HEK293T (cell line): ENCODE measurements around the gene IFNL4.

Experiments used
- CTCF ChIA-PET: fragments of 350-600 bp; formaldehyde crosslinking; extraction: SDS; loops from one replicate; lab custom pipeline; 2021; ENCODE audit warnings: antibody characterized with exemption, inconsistent platforms; lab: Yijun Ruan, JAX
- POLR2A ChIA-PET: fragments of 350-600 bp; formaldehyde crosslinking; extraction: SDS; loops from one replicate; lab custom pipeline; 2020; ENCODE audit warnings: antibody characterized with exemption, inconsistent platforms; lab: Yijun Ruan, JAX
- DNase-seq: peaks from one replicate; pipeline ENCODE4 v3.0.0; 2012; ENCODE audit warnings: mixed read lengths; ENCODE audit errors: extremely low spot score
- ARNT ChIP-seq: fragments of 450-650 bp; IDR thresholded peaks from 2 replicates; pipeline ENCODE4 v1.6.1; 2017; ENCODE audit warnings: mild to moderate bottlenecking
- BHLHE40 ChIP-seq: fragments of 450-650 bp; IDR thresholded peaks from 2 replicates; pipeline ENCODE4 v1.6.1; 2016; ENCODE audit warnings: mild to moderate bottlenecking, moderate library complexity, borderline replicate concordance
- CTBP1 ChIP-seq: fragments of 450-650 bp; IDR thresholded peaks from 2 replicates; pipeline ENCODE4 v1.6.1; 2016; ENCODE audit warnings: borderline replicate concordance
- ELF4 ChIP-seq: fragments of 450-650 bp; IDR thresholded peaks from 2 replicates; pipeline ENCODE4 v1.6.1; 2017; ENCODE audit warnings: antibody characterized with exemption
- FOXA1 ChIP-seq: fragments of 450-650 bp; IDR thresholded peaks from 2 replicates; pipeline ENCODE4 v1.6.1; 2016; ENCODE audit warnings: mild to moderate bottlenecking
- FOXK2 ChIP-seq: fragments of 450-650 bp; IDR thresholded peaks from 2 replicates; pipeline ENCODE4 v1.6.1; 2016; ENCODE audit warnings: mild to moderate bottlenecking
- FOXM1 ChIP-seq: fragments of 450-650 bp; IDR thresholded peaks from 2 replicates; pipeline ENCODE4 v1.6.1; 2017; ENCODE audit warnings: mild to moderate bottlenecking, borderline replicate concordance
- HDGF ChIP-seq: fragments of 450-650 bp; IDR thresholded peaks from 2 replicates; pipeline ENCODE4 v1.6.1; 2017; ENCODE audit warnings: antibody characterized with exemption, borderline replicate concordance
- L3MBTL2 ChIP-seq: fragments of 450-650 bp; conservative IDR thresholded peaks from 2 replicates; pipeline ENCODE4 v1.6.1; 2016; ENCODE audit warnings: mild to moderate bottlenecking
- LEF1 ChIP-seq: fragments of 450-650 bp; IDR thresholded peaks from 2 replicates; pipeline ENCODE4 v1.6.1; 2017; ENCODE audit warnings: mild to moderate bottlenecking, borderline replicate concordance
- NFRKB ChIP-seq: fragments of 450-650 bp; IDR thresholded peaks from 2 replicates; pipeline ENCODE4 v1.6.1; 2016; ENCODE audit warnings: mild to moderate bottlenecking, moderate library complexity
- SP1 ChIP-seq: fragments of 450-650 bp; IDR thresholded peaks from 2 replicates; pipeline ENCODE4 v1.6.1; 2017
- SUZ12 ChIP-seq: fragments of 450-650 bp; IDR thresholded peaks from 2 replicates; pipeline ENCODE4 v1.6.1; 2016; ENCODE audit warnings: mild to moderate bottlenecking
- TARDBP ChIP-seq: fragments of 450-650 bp; IDR thresholded peaks from 2 replicates; pipeline ENCODE4 v1.6.1; 2016
- ZNF384 ChIP-seq: fragments of 450-650 bp; IDR thresholded peaks from 2 replicates; pipeline ENCODE4 v1.6.1; 2016
- TF ChIP-seq, protein P1 (sequence below): fragments of 450-650 bp; IDR thresholded peaks from 2 replicates; pipeline ENCODE4 v1.6.1; 2016

Gene IFNL4

DNA sequence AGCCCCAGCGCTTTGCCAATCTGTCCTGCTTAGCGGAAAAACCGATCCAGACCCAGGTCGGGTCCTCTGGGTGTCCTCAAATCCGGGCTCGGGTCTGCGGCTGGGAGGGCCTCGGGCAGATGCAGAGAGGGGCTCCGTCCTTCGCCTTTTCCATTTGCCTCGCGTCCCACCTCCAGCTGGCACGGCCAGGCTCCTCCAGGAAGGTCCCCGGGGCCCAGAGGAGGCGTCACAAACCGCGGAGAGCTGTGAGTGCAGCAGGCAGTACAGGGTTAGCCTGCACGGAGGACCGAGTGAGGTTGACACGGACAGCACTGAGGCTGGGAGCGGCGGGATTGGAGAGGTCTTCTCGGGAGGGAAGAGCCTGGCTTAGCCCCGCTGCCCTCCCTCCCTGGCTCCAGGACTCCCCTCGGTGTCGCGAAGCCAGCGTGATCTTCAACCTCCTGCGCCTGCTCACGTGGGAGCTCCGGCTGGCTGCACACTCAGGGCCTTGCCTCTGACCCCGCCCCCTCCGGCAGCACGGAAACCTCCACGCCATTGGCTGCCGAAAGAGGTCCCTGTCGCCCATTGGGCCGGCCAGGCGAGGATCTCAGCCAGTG is 16.8 kb upstream of the IFNL4 start:
- CTCF ChIA-PET = no interaction called here
- POLR2A ChIA-PET = no interaction called here
- TF ChIP-seq FOXM1 (no peak), HDGF (no peak), BHLHE40 (no peak), CTBP1 (no peak), SUZ12 (no peak)
- TF ChIP-seq, protein P1, sequence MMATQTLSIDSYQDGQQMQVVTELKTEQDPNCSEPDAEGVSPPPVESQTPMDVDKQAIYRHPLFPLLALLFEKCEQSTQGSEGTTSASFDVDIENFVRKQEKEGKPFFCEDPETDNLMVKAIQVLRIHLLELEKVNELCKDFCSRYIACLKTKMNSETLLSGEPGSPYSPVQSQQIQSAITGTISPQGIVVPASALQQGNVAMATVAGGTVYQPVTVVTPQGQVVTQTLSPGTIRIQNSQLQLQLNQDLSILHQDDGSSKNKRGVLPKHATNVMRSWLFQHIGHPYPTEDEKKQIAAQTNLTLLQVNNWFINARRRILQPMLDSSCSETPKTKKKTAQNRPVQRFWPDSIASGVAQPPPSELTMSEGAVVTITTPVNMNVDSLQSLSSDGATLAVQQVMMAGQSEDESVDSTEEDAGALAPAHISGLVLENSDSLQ = no peak
- DNase-seq = no peak

DNA sequence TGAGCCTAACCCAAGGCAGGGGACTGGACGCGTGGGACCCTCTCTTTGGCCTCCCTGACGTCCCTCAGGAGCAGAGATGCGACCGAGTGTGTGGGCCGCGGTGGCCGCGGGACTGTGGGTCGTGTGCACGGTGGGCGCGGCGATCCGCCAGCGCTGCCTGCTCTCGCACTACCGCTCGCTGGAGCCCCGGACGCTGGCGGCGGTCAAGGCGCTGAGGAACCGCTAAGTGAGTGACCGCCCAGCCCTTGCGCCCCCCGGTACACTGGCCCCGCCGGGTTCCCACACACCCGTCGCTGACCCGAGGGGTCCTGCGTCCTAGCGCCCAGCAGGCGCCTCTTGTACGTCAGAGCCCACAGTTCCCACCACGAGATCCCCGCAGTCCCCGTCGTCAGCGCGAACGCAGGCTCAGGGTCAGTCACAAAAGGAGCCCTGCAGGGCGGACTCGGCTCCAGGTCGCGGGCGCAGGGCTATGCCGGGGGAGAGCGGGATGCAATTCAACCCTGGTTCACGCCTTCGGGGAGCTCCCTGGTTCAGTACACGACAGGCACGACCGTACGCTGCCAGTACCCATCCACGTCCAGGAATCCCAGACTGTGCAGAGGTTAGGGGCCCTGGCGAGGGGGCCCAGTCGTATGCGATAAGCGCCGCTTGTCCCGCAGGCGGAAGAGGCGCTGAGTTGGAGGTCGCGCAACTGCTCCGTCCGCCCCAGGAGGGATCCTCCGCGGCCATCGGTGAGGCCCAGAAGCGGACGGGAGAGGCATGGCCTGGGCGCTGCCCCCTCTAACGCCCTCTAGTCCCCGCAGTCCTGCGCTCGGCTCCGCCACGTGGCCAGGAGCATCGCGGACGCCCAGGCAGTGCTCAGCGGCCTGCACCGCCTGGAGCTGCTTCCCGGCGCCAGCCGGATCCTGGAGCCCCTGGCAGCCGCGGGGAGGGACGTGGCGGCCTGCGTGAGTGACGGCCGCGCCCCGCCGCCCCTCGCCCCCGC is 15.9 kb upstream of the IFNL4 start:
- ChIA-PET CTCF (no interaction called here), POLR2A (no interaction called here)
- TF ChIP-seq CTBP1 = no peak
- TF ChIP-seq BHLHE40 = no peak
- no peak for TF ChIP-seq LEF1
- TF ChIP-seq FOXK2 = no peak
- no peak for TF ChIP-seq TARDBP
- TF ChIP-seq, protein P1 = no peak
- TF ChIP-seq ZNF384 = no peak

DNA sequence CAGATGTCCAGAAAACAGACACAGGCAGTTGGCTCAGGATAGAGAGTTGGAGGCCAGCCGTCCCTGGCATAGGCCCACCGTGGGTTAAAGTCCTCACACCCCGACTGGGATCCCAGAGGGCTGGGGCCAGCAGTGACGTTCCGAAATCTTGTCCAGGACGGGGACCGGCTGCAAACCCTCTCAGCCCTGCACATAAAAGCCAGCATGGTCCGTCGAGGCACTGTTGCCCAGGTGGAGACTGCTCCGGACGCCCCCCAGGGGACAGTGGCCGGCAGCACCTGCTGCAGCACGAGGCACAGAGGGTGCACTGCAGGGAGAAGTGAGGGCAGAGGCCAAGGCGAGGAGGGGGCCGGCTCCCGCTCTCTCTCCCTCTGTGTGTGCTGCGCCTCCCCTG is 15.3 kb upstream of the IFNL4 start:
- TF ChIP-seq ARNT = no peak
- TF ChIP-seq FOXA1 = no peak
- TF ChIP-seq SUZ12 = no peak
- TF ChIP-seq FOXK2 = no peak
- TF ChIP-seq, protein P1 = no peak
- no peak for TF ChIP-seq ELF4
- TF ChIP-seq ZNF384 = no peak
- no peak for DNase-seq
- ChIA-PET CTCF (no interaction called here), POLR2A (no interaction called here)

More for the DNA sequence above, 15.9 kb upstream of the IFNL4 start:
- no peak for DNase-seq

DNA sequence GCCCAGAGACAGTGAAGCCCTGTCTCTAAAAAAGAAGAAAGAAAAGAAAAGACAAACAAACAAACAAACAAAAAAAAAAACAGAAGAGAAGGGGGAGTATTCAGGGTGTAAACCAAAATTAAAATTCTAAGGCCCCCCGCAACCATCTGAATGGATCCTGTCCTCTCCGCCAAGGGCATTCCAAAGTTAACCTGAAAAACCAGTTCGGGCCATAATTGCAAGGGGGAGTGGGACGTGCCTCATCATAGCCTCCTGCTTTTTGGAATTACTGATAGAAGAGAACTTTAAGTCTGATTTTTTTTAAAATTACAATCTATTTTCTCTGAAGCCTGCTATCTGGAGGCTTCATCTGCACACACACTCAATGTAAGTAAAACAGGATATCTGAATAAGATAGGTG is 13.8 kb upstream of the IFNL4 start:
- ChIA-PET CTCF (interaction anchor here (0.6 kb wide), 1 partner anchor 100 kb away, joined by 5 read pairs; no protein-coding TSS in a partner anchor), POLR2A (no interaction called here)
- TF ChIP-seq NFRKB (no peak), CTBP1 (no peak), ELF4 (no peak), FOXM1 (no peak), ZNF384 (no peak), HDGF (no peak), LEF1 (no peak)
- DNase-seq = no peak

DNA sequence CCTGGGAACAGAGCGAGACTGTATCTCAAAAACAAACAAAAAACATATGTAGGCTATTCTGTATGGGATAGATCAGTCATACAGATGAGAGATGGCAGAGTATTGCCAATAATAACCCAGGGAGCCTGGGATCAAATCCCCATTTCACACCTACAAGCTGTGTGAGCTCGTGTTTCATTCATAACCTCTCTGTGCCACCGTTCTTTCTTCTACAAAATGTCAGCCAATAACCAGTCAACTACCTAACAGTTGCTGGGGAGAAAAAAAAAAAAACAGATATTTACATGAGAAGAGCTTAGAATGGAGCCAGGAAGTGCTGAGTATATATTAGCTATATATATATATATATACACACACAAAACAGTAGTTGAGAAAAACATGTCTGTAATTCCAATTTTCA is 13.0 kb upstream of the IFNL4 start:
- DNase-seq = no peak
- CTCF ChIA-PET = interaction anchor here (0.6 kb wide), 1 partner anchor 101 kb away, joined by 5 read pairs; no protein-coding TSS in a partner anchor
- POLR2A ChIA-PET = interaction anchor here (0.9 kb wide), 1 partner anchor 80 kb away, joined by 3 read pairs; the partner anchor contains the start of gene SAMD4B
- TF ChIP-seq CTBP1 = no peak
- TF ChIP-seq HDGF = no peak
- TF ChIP-seq SP1 = no peak
- TF ChIP-seq FOXA1 = no peak
- TF ChIP-seq ARNT = no peak
- no peak for TF ChIP-seq TARDBP
- no peak for TF ChIP-seq FOXK2
- TF ChIP-seq, protein P1 = no peak
- TF ChIP-seq SUZ12 = no peak
- no peak for TF ChIP-seq BHLHE40
- TF ChIP-seq L3MBTL2 = no peak
- TF ChIP-seq LEF1 = no peak
- no peak for TF ChIP-seq ELF4
- no peak for TF ChIP-seq NFRKB
- no peak for TF ChIP-seq ZNF384
- TF ChIP-seq FOXM1 = no peak
